Lung (tissue), 12 donors: ENCODE data around the gene PPT2. TPM values are rescaled to one million over a fixed set of nuclear protein-coding genes. Genes with fewer than 3 reads are reported as not detected.

ENCODE experiments used
- ATAC-seq: fragments of 200-7000 bp; cut with Tn5 transposase; one replicate; pipeline ENCODE4 v1.9.1; 2020; ENCODE audit warnings: moderate number of reproducible peaks; ENCODE audit not compliant: insufficient read depth, low FRiP score
- DNase-seq, 3 donors: peaks; one replicate each; pipeline ENCODE4 v3.0.0-alpha.2; 2013 to 2017
- H3K27ac ChIP-seq, 2 donors: one replicate each; pipeline ENCODE4 v1.5.1; 2013; ENCODE audit warnings: mild to moderate bottlenecking in 2 of 2, moderate library complexity in 2 of 2, control low read depth in 1 of 2, inconsistent platforms in 1 of 2, low read depth in 1 of 2, low read length in 1 of 2
- H3K27me3 ChIP-seq, 3 donors: one replicate each; pipeline ENCODE4 v1.5.1; 2013; ENCODE audit warnings: low read length in 2 of 3; ENCODE audit not compliant: control insufficient read depth in 3 of 3, insufficient read depth in 3 of 3
- H3K36me3 ChIP-seq, 4 donors: one replicate each; pipeline ENCODE4 v1.5.1; 2013; ENCODE audit warnings: low read length in 4 of 4, mild to moderate bottlenecking in 1 of 4, moderate library complexity in 1 of 4; ENCODE audit not compliant: control insufficient read depth in 4 of 4, insufficient read depth in 4 of 4
- H3K4me1 ChIP-seq, 5 donors: one replicate each; pipeline ENCODE4 v1.5.1; 2013; ENCODE audit warnings: low read length in 5 of 5, mild to moderate bottlenecking in 2 of 5, moderate library complexity in 1 of 5; ENCODE audit not compliant: control insufficient read depth in 5 of 5, insufficient read depth in 5 of 5
- H3K4me3 ChIP-seq: one replicate; pipeline ENCODE4 v1.5.1; 2013; ENCODE audit warnings: mild to moderate bottlenecking, control low read depth, moderate library complexity
- H3K9ac ChIP-seq, 2 donors: one replicate each; pipeline ENCODE4 v1.5.1; 2013; ENCODE audit warnings: low read length in 2 of 2, control low read depth in 1 of 2; ENCODE audit not compliant: insufficient read depth in 1 of 2
- H3K9me3 ChIP-seq, 4 donors: one replicate each; pipeline ENCODE4 v1.5.1; 2013; ENCODE audit warnings: low read length in 3 of 4, mild to moderate bottlenecking in 1 of 4, moderate library complexity in 1 of 4; ENCODE audit not compliant: control insufficient read depth in 4 of 4, insufficient read depth in 3 of 4
- CTCF ChIP-seq: IDR thresholded peaks from 2 replicates; pipeline ENCODE4 v1.5.1; 2012; ENCODE audit warnings: mild to moderate bottlenecking; ENCODE audit errors: control extremely low read depth, extremely low read depth
- WGBS, 2 donors: extraction: QIAGEN DNeasy Blood & Tissue Kit; methylation state at CpG; one replicate each; pipeline ENCODE4 v1.1.7; 2013; 5-methylcytosine and 5-hydroxymethylcytosine counted together
- polyA plus RNA-seq, 2 donors: library from polyadenylated mRNA; stranded (reverse); fragments of 200-250 nt; gene quantifications; one replicate each; pipeline ENCODE4 v1.2.1, GENCODE V29; 2013
- total RNA-seq, 2 donors: library from RNA; depleted of rRNA in 1 of 2; stranded (reverse); fragments of >200 nt in 1 of 2; gene quantifications; one replicate each; pipeline ENCODE4 v1.2.1, GENCODE V29; 2014 to 2021
- donor health status: control.
- donor health status: control.
- donor health status: Bipolar disorder and iron deficiency.
- donor health status: healthy.
- donor health status: DM: yes; HTN: yes; CAD: no.

PPT2 gene
- total and polyA plus RNA-seq, 4 donors = 5.7 to 212 (median 11.1) TPM

- H3K9me3 ChIP-seq = peaks cover 0 to 2% (median 0%) of the 10 kb centered on the region in 4 donors
- no peak for ATAC-seq
- H3K27ac ChIP-seq = no peak overlapping the region
- TF ChIP-seq CTCF = no peak
- 82 to 90% methylated on average over 9 of the region's 9 CpGs for WGBS, 2 donors
- H3K36me3 ChIP-seq = peaks cover 0 to 4% (median 0%) of the 10 kb centered on the region in 4 donors
- H3K27me3 ChIP-seq = no peaks in the 10 kb centered on the region
- no peaks in the 10 kb centered on the region for H3K4me1 ChIP-seq
- DNase-seq = no peak
- no peak overlapping the region for H3K4me3 ChIP-seq
- H3K9ac ChIP-seq = no peak overlapping the region
Observed at GRCh38 chr6:32203426-32204267, 49.7 kb downstream of the PPT2 start.

DNA sequence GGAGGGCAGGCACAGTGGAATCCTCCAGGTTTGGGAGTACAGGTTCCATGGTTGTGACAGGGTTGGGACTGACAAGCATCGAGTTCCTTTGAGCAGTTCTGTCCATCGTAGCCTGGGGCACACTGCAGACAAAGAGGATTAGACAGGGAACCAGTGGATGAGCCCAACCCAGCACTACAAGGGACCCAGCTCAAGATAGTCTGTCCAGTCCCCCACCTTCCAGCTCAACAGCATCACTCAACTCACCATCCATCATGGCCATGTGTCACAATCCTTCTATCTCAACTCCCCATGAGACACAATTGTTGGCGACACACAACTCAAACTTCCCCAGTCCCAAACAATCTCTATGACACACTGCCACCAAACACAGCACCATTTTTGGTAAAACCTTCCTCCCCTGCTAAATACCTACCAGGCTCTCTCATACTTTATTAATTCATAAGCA lies 50.4 kb downstream of the PPT2 start:
- H3K36me3 ChIP-seq = peaks cover 0 to 4% (median 0%) of the 10 kb centered on the region in 4 donors
- no peaks in the 10 kb centered on the region for H3K27me3 ChIP-seq
- H3K4me3 ChIP-seq = no peak overlapping the region
- H3K9me3 ChIP-seq = peaks cover 0 to 2% (median 0%) of the 10 kb centered on the region in 4 donors
- DNase-seq (no peak), ATAC-seq (no peak)
- no peak overlapping the region for H3K27ac ChIP-seq
- H3K4me1 ChIP-seq = no peaks in the 10 kb centered on the region
- no peak for TF ChIP-seq CTCF
- WGBS, 2 donors = 90% methylated on average over 3 of the region's 3 CpGs
- no peak overlapping the region for H3K9ac ChIP-seq

DNA sequence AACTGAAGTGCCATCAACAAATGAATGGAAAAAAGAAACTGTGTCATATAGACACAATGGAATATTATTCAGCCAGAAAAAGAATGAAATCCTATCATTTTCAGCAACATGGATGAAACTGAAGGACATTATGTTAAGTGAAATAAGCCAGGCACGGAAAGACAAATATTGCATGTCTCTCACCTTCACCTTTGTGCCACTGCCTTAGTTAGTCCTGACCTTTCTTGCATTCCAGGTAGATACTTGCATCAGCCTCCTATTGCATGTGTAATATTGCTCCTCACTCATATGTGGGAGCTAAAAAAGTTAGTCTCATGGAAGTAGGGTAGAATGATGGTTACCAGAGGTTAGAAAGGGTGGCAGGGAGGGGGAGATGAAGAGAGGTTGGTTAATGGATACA lies 55.1 kb downstream of the PPT2 start:
- Histone ChIP-seq H3K4me1 (no peaks in the 10 kb centered on the region), H3K27me3 (no peaks in the 10 kb centered on the region), H3K9ac (no peak overlapping the region), H3K36me3 (peaks cover 0 to 2% (median 0%) of the 10 kb centered on the region in 4 donors), H3K9me3 (no peaks in the 10 kb centered on the region), H3K27ac (no peak overlapping the region), H3K4me3 (no peak overlapping the region)
- ATAC-seq (no peak), DNase-seq (no peak)
- no peak for TF ChIP-seq CTCF
- 86 to 94% methylated on average over 1 of the region's 1 CpG for WGBS, 2 donors
